HG03457 (cell line): Measurements from ENCODE around the gene TSPAN18.

Experiments used
- ATAC-seq: cut with Tn5 transposase; IDR thresholded peaks from one replicate; pipeline ENCODE4 v1.9.1; 2021; ENCODE audit warnings: moderate number of reproducible peaks; ENCODE audit not compliant: unreplicated experiment

TSPAN18 gene

GRCh38 chr11:44936525-44936924, 209.8 kb downstream of the TSPAN18 start:
- no peak for ATAC-seq

GRCh38 chr11:44936951-44937543, 210.3 kb downstream of the TSPAN18 start:
- ATAC-seq = no peak

GRCh38 chr11:44938066-44938691, 211.4 kb downstream of the TSPAN18 start:
- ATAC-seq = no peak

- ATAC-seq = no peak
These were observed 213.1 kb downstream of the TSPAN18 start for GRCh38 chr11:44939673-44940395.

- ATAC-seq = no peak
These were observed 213.6 kb downstream of the TSPAN18 start for GRCh38 chr11:44940404-44940803.

GRCh38 chr11:44940835-44941234, 214.1 kb downstream of the TSPAN18 start:
- no peak for ATAC-seq

GRCh38 chr11:44941259-44942021, 214.7 kb downstream of the TSPAN18 start:
- ATAC-seq = no peak

- ATAC-seq = no peak
These were observed 215.5 kb downstream of the TSPAN18 start for GRCh38 chr11:44942029-44942955.

- ATAC-seq = no peak
These were observed 216.4 kb downstream of the TSPAN18 start for GRCh38 chr11:44943118-44943517.

GRCh38 chr11:44943696-44944095, 216.9 kb downstream of the TSPAN18 start:
- ATAC-seq = no peak

GRCh38 chr11:44944181-44944852, 217.6 kb downstream of the TSPAN18 start:
- ATAC-seq = no peak

- no peak for ATAC-seq
These were observed 218.1 kb downstream of the TSPAN18 start for GRCh38 chr11:44944853-44945235.

GRCh38 chr11:44945666-44946065, 218.9 kb downstream of the TSPAN18 start:
- no peak for ATAC-seq

GRCh38 chr11:44946263-44946662, 219.5 kb downstream of the TSPAN18 start:
- no peak for ATAC-seq

- no peak for ATAC-seq
These were observed 220.4 kb downstream of the TSPAN18 start for GRCh38 chr11:44947114-44947513.

GRCh38 chr11:44948155-44948554, 221.4 kb downstream of the TSPAN18 start:
- ATAC-seq = no peak

GRCh38 chr11:44949160-44950030, 222.6 kb downstream of the TSPAN18 start:
- no peak for ATAC-seq

- no peak for ATAC-seq
These were observed 223.4 kb downstream of the TSPAN18 start for GRCh38 chr11:44950031-44950624.
